GM19397 (cell line): ENCODE data around the gene MUCL3.
A peak's percentile ranks its signal among the peaks of the same experiment; 100 is the strongest.
"Not testable (repeated sequence)": the region's sequence is repeated elsewhere in the genome, so short reads cannot be mapped to it uniquely, and the experiment has no call there.

Source experiments
- ATAC-seq: cut with Tn5 transposase; IDR thresholded peaks from one replicate; pipeline ENCODE4 v1.9.1; 2021; ENCODE audit warnings: mild to moderate bottlenecking, moderate library complexity; ENCODE audit not compliant: unreplicated experiment

MUCL3 gene

DNA sequence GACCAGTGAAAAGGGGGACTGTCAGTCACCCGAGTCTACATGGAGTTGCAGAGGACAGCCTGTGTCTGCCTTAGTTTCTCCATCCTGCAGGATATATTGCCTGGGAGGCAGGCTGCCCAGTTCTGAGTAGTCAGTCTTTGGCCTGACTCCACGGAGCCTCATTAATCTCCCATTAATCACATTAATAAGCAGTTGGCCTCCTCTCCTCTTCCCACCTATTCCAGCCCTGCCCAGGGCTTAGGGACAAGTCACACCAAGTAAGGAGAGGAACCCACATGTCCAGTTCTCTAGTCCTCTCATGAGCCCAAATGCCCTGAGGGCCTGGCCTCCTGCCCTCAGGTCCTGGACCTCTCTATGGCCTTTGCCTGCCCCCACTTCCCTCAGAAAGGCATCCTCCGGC is 1.3 kb upstream of the MUCL3 start:
- no peak for ATAC-seq

DNA sequence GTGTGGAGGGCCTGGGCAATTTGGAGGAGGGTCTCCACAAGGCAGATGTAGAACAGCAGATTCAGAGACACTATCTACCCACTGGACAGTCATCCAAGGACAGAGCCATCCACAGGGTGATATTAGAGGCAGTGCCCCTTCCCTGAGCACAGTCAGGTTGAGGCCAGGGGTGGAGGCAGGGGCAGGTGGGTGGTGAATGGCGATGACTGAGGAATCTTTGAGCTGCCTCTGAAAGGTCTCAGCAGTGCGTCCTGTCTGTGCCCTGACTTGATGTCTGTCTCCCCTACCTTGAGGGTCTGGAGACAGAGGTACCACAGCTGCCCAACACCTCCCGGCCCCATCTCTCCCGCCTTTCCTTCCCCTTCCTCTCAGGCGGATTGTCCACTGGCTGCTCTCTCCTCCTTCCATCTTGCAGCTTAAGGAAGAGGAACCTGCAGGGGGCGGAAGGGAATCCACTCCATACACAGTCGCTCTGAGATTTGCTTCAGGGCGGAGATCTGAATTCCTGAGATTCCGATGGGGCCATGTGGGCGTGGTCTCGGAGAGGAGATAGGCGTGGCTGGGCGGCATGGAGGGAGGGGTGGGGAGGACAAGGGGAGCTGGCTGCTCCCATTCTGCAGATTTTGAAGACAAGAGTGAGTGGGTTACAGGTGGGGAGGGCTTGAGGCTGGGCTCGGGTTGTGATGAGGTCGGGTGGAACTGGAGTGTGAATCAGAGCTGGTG is 1.7 kb downstream of the MUCL3 start:
- ATAC-seq = no peak

DNA sequence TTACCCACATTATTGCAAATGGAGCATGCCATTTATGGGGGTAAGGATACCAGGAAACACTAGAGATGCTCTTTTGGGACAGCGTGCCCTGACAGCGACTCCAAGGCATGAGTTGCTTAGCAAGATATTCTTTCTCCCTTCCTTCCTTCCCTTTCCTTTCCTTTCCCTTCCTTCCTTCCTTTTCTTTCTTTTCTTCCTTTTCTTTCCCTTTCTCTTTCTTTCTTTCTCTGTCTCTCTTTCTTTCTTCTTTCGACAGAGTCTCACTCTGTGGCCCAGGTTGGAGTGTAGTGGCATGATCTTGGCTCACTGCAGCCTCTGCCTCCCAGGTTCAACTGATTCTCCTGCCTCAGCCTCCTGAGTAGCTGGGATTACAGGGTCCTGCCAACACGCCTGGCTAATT is 3.3 kb downstream of the MUCL3 start:
- no peak for ATAC-seq

DNA sequence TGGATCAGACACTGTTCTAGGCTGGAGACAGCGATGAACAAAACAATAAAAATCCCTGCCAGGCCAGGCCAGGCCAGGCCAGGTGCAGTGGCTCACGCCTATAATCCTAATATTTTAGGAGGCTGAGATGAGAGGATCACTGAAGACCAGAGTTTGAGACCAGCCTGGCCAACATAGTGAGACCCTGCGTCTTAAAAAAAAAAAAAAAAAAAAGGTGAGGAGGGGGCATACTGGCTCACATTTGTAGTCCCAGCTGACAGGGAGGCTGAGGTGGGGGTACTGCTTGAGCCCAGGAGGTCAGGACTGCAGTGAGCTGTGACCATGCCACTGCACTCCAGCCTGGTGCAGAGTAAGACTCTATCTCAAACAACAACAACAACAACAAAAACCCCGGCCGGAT is 4.5 kb downstream of the MUCL3 start:
- no peak for ATAC-seq

DNA sequence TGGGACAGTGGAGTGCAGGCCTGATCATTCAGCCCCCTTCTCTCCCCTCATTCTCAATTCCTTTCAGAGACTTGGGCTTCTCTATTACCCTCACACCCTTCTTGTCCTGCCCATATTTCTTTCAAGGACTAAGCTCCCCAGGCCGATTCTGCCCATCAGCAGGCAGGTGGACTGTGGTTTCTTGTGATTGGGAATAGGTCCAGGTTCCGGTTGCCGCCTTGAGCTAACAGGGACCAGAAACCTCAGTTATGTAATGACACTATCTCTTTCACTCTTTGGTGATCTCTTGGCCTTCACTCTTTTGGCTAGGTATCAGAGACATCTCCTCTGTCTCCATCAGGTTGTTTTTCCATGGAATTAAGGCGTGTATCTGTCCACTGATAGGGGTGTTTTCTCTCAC is 6.5 kb downstream of the MUCL3 start:
- no peak for ATAC-seq

DNA sequence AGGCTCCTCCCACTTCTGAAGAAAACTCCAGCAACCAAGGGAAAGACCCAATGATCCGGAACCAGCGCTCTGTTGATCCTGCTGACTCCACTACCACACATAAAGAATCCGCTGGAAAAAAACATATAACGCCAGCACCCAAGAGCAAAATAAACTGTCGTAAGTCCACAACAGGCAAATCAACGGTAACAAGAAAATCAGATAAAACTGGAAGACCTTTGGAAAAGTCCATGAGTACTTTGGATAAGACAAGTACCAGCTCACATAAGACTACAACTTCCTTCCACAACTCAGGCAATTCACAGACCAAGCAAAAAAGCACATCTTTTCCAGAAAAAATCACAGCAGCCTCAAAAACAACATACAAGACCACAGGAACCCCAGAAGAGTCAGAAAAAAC is 8.0 kb downstream of the MUCL3 start:
- no peak for ATAC-seq

DNA sequence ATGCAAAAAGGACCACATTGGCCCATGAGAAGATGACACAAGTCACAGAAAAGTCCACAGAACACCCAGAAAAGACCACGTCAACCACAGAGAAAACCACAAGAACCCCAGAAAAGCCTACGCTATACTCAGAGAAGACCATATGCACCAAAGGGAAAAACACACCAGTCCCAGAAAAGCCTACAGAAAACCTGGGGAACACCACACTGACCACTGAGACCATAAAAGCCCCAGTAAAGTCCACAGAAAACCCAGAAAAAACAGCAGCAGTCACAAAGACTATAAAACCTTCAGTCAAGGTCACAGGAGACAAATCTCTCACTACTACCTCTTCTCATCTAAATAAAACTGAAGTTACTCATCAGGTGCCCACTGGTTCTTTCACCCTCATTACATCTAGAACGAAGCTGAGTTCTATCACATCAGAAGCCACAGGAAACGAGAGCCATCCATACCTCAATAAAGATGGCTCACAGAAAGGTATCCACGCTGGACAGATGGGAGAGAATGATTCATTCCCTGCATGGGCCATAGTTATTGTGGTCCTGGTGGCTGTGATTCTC is 11.2 kb downstream of the MUCL3 start:
- no peak for ATAC-seq

DNA sequence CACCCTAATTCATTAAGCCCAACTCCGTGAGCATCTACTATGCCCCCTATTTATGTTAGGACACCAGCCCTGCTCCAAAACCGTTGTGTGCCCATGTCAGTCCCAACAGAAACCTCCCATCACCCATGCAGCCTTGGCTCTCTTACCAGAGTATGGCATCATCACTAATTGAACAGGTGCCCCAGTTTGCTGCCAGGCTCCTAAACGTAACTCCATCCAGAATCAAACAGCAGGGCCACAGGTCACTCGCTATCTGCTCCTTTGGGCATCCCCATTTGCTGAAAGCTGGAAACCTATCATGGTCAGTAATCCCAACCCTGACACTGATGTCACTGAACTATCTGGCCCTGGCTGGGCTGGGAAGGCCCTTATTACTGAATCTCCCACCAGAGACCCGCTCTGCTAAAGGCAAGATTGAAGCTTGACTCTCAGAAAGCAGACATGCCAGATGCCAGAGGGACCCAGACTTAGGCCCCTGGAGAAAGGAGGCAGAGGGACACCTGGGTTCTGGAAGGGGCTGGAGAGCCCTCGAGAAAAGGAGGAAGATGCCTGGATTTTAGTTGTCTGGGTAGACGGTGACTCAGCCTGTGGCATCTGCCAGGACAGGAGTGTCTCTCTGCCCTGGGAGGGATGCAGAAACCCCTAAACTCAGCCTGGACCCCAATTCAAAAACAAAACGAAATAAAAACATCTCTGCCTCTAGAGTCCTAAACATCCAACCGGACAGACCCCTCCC is 14.0 kb downstream of the MUCL3 start:
- no peak for ATAC-seq

DNA sequence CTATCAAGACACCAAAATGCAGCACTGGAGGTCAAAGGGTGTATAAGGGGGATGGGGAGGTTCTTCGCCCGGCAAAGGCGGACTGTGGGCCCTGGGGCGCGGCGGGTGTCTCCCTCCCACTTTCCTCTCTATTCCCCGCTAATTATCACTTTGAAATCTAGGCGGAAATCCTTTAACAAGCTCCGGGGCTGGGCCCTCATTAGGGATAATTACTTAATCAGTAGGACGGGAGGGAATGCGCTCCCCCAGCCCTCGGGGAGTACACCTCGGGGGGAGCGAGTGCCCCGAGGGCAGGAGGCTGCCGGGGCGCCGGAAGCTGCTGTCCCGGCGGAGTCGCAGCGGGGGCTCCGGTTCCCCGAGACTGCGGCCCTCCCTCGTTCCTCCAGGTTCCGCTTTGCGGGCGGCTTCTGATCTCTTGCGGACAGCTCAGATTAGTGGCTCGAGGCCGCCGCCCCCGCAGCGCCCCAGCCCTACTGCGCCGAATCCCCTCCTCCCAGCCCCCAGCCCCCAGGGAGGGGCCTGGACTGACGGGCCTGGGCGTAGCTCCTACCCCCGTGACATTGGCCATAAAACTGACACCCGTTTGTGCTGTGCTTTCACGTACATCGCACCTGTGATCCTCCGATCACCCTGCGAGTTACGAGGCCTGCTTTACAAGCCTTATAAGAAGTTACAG is 14.7 kb downstream of the MUCL3 start:
- ATAC-seq = peak; percentile 67

DNA sequence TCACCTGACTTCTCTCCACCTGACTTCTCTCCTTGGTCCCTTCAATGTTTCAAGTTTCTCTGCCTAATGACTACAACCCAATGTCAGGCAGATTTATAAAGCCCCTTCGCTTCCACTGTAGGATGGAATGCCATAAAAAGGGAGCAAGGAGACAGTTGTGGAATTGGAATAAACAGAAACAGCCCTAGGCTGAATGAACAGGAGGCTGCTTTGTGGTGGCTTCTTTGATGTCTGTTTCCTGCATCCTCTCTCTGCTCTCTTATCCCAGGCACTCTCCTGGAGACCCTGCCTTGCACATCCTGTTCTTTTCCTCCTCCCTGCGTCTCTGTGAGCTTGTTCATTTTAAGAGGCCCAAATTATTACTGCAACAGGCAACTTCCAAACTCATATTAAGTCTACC is 16.9 kb downstream of the MUCL3 start:
- ATAC-seq = no peak

DNA sequence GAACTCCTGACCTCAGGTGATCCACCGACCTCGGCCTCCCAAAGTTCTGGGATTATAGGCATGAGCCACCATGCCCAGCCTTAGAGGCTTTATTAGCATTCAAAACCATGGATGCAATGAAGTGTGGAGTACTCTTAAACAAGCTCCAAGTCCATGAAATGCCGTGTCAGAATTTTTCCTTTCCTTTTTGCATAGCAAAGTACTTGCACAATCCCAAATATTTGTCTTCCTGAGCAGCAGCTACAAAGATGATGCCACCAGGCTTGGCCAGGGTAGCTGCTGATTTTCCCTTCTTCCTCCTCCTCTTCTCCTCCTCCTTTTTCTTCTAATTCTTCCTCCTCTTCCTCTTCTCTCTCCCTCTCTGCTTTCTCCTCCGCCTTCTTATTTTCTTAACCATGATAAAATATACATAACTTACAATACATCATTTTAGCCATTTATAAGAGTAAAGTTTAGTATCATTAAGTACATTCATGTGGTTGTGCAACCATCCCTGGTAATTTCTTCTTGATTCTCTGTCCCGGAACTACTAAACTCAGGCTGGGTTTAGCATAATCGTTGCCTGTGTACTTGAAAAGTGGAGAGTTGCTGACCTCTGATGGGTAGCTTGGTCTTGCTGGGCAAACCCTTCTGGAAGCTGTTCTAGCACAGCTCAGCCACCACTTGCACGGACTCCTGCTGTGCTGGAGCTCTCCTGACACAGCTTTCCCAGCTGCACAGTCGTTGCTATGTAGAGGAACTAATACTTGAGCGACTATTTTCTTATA is 20.3 kb downstream of the MUCL3 start:
- no peak for ATAC-seq

DNA sequence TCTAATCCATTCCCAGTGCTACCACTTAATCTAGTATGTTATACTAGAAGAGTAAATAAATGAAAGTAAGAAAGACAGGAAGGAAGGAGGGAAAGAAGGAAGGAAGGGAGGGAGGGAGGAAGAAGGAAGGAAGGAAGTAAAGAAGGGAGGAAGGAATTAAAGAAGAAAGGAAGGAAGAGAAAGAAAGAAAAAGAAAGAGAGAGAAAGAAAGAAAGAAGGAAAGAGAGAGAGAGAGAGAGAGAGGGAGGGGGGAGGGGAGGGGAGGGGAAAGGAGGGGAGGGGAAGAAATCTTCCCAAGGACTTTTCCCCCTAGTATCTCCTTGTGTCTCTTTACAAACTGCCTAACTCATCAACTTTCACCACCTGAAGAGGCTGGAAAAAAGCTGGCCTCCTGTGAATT is 21.9 kb downstream of the MUCL3 start:
- no peak for ATAC-seq

DNA sequence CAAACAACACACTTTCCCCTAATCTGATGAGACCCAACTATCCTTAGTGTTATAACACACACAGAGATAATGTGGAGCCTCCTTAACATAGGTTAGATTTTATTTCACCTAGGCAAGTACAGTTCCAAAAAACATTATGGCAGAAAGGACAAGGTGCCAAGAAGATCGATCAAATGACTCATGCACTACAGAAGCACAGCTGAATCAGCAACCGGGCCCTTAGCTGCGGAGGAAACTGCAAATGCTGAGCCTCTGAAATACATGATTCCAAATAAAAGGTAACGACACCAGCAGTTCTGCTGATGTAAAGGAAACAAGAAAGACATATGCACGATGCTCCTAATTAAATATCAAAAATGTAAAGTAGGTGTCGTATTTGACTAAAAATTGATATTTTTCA is 22.9 kb downstream of the MUCL3 start:
- ATAC-seq = no peak

DNA sequence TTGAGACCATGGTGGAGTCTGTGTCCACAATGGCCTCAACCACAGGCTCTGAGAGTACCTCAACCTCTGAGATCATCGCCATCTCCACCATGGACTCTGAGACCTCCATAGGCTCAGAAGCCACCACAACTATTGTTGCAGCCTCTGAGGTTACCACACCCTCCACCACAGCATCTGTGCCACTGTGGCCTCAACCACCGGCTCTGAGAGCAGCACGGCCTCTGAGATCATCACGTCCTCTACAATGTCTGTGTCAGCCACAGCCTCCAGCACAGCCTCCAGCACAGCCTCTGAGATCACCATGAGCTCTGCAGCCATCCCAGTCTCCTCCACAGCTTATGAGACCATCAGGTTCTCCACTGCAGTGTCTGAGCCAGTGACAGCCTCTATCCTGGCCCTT is 23.3 kb downstream of the MUCL3 start:
- no peak for ATAC-seq

DNA sequence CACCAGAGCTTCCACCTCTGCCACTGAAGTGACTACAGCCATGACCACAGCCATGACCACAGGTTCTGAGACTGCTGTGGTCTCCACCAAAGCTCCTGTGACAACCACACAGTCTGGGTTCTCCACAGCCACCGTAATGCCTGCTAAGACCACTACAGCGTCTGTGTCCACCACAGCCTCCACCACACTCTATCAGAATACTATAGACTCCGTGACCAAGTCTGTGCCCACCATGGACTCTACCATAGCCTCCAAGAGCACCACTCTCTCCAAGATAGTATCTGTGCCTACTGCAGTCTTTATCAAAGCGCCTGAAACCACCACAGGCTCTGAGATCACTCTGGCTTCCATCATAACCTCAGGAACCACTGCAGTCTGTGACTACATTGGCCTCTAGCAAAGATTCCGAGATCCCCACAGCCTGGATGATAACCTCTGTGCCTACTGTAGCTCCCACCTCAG is 24.4 kb downstream of the MUCL3 start:
- ATAC-seq = no peak

DNA sequence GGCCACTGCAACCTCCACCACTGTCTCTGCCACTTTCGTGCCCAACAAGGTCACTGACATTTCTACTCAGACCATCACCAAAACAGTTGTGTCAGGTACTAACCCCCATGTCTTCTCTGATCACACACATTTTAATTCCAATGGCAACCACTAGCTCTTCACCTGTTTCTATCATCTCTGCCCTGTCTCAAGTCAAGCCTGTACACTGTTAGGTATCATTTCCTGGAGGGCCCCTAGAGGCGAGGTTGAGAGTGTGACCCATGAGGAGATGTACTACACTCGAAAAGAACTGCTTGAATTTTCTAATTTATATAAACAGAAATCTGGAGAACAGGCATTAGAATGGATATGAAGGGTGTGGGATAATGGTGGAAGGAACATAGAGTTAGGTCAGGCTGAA is 25.4 kb downstream of the MUCL3 start:
- ATAC-seq = no peak

DNA sequence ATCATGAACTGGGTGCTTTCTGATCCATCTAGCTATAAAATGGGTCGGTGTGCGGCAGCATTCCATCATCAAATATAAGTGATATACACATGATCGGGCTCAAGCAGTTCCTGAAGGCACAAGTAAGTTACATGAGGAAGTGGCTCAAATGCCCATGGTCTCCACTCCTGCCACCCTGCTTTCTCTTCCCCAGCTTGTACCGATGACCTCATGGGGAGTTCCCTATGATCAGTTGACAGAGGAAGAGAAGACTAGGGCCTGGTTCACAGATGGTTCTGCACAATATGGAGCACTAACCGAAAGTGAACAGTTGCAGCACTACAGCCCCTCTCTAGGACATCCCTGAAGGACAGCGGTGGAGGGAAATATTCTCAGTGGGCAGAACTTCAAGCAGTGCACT is 28.4 kb downstream of the MUCL3 start:
- ATAC-seq = not testable (repeated sequence)

DNA sequence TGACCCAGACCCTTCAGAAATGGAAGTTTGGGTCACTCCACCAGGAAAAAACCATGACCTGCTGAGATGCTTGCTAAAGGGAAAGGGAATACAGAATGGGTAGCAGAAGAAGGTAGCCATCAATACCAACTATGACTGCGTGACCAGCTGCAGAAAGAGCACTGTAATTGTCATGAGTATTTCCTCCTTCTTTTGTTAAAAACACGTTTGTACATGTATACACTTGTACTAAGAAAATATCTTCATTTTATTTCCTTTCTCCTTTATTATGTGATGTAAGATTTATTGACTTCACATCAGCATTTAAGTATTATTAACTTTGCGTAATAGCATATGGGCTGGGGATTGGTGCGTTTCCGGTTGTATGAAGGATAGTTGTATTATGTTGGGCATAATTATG is 30.2 kb downstream of the MUCL3 start:
- no peak for ATAC-seq

DNA sequence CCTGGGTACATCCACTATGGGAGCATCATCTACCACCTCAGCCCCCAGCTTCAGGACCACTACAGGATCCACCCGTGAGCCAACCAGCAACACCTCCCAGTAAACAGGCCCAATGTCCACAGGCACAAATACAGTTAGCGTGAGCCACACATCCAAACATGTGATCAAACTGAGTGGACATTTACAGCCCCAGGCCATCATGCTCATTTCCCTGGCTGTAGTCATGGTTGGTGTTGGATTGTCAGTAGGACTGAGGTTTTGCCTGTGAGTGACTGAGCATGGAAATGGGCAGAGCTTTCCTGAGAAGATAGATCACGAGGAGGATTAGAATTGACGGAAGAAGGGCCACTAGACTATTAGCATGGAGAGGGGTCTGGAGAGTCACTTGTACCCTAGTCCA is 32.0 kb downstream of the MUCL3 start:
- no peak for ATAC-seq

DNA sequence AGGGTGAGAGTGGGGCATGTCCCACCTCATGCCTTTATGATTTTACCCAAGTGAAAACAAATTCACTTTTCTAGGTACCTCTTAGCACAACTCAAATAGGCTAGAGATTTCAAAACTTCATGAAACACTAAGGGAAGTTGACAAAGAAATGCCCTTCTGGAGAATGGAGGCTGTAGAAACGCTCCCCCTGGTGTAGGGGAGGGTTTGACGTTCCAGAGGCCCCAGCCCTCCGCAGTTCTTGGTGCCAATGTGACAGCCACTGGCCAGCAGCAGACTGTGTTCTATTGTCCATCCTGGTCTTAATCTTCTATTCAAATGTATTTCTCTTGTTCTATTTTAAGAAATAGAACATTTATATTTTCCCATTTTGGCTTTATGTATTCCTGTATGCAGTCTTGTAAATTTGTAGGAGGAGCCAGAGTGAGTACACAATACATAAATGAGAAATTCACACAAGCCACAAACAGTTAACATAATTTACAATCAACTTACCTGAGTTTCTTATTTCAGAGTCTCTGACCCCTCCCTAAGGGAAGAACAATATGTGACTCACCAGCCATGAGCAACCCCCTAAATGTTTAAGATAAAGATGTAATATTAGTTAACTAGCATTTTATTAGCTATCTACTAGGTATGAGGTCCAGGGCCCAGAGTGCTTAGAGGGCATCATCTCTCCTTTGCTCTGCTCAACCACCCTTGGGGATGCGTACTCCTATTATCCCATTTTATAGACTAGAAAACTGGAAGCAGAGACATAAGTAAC is 33.9 kb downstream of the MUCL3 start:
- ATAC-seq = no peak
